ENCODE results near the gene OTOG.

The OTOG gene

DNA sequence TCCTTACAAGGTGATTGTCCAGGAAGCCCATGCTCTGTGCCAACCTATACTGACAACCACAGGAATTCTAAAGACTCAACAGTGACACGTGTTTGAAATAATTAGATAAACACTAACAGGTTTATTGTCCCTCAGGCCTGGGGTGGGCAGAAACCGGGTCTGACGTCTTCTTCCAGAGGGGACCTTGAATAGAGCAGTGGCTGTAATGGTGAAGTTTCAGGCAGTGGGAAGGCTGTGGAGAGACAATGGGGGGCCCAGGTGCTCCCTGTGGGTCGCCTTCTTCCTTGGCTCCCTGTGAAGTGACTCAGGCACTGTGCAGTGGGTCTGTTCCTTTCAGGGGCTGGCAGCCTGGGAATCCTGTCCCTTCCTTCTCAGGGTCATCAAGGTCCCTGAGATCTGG is 54.6 kb downstream of the OTOG start:
- no peak overlapping the region for H3K27ac ChIP-seq
- no peaks in the 10 kb centered on the region for H3K4me1 ChIP-seq (ENCODE audit: control insufficient read depth in 1 of 2, insufficient read depth in 1 of 2, low read depth in 1 of 2, low read length in 1 of 2)
- H3K9me3 ChIP-seq = no peaks in the 10 kb centered on the region
- H3K27me3 ChIP-seq = peaks cover 9% of the 10 kb centered on the region
- TF ChIP-seq, protein P1, sequence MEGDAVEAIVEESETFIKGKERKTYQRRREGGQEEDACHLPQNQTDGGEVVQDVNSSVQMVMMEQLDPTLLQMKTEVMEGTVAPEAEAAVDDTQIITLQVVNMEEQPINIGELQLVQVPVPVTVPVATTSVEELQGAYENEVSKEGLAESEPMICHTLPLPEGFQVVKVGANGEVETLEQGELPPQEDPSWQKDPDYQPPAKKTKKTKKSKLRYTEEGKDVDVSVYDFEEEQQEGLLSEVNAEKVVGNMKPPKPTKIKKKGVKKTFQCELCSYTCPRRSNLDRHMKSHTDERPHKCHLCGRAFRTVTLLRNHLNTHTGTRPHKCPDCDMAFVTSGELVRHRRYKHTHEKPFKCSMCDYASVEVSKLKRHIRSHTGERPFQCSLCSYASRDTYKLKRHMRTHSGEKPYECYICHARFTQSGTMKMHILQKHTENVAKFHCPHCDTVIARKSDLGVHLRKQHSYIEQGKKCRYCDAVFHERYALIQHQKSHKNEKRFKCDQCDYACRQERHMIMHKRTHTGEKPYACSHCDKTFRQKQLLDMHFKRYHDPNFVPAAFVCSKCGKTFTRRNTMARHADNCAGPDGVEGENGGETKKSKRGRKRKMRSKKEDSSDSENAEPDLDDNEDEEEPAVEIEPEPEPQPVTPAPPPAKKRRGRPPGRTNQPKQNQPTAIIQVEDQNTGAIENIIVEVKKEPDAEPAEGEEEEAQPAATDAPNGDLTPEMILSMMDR (IDR thresholded peaks at IDR 0.05) = no peak
- H3K36me3 ChIP-seq = no peaks in the 10 kb centered on the region
- H3K4me3 ChIP-seq (ENCODE audit: low read depth in 1 of 2, low read length in 1 of 2) = no peak overlapping the region

DNA sequence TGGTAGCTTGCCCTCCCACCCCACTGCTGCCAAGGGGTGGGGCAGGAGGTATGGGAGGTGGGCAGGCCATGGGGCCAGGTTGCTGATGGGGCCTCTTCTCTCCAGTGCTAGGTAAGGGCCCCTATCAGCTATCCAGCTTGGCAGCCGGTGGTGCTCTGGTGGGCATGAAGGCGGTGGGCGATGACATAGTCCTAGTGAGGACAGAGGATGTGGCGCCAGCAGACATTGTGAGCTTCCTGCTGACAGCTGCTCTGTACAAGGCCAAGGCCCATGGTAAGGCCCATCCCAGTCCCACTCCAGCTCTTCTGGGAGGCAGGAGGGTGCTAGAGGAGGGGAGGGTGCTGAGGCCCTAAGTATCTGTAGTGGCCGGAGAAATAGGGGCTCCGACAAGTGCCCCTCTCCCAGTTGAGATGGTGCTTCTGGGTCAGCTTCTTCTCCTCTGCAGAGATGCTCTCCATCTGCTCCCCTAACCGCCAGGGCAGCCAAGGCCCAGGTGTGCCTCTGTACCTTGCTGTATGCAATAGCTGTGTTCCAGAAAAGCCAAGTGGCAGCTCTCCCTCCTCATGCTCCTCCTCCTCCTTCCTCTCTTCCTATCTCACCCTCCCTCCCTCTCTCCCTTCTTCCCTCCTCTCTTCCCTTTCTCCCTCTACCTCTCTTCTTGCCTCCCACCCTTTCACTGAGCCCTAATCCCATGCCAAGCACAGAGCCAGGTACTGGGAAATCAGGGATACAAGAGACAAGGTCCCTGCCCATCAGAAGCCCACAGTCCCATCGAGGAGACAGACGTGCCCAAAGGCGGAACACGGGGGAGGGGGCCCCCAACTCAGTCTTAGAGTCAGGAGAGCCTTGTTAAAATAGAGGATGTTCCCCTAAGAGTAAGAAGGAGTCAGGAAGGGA is 55.3 kb downstream of the OTOG start:
- no peak overlapping the region for H3K4me3 ChIP-seq (ENCODE audit: low read depth in 1 of 2, low read length in 1 of 2)
- H3K9me3 ChIP-seq = no peaks in the 10 kb centered on the region
- H3K27me3 ChIP-seq = peaks cover 9% of the 10 kb centered on the region
- no peak overlapping the region for H3K27ac ChIP-seq
- no peaks in the 10 kb centered on the region for H3K36me3 ChIP-seq
- TF ChIP-seq, protein P1 (IDR thresholded peaks at IDR 0.05) = no peak
- no peaks in the 10 kb centered on the region for H3K4me1 ChIP-seq (ENCODE audit: control insufficient read depth in 1 of 2, insufficient read depth in 1 of 2, low read depth in 1 of 2, low read length in 1 of 2)

DNA sequence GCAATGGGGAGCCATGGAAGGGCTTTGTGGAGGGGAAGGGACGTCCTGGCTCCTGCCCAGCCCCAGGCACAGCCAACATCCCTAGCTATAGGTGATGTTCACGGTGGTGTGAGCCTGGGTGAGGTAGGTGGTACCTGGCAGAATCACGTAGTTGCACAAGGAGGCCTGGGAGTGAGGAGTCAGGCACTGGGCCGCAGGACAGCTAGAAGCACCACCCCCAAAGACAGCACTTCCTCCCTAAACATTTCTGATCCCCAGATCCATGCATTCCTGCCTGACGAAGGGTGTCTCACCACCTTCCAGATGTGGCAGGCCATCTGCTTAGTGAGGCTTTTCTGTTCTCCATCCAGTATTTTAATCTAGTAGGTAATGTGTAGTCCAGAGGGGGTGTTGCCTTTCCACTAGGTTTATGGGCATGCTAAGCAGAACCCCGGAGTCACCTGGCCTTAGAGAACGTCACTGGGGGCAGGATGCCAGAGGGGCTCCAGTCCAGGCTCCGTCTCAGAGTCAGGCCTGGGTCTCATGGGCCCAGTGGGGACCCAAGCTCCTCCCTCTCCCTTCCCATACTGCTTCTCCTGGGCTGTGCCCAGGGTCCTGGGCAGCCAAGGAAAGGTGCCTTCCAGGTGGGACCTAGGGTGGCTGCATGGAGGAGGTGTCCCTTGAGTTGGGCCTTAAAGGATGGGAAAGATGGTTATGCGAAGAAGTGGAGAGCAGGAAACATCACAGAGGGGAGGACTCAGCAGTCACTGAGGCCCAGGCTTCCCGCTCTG is 56.2 kb downstream of the OTOG start:
- H3K27ac ChIP-seq = no peak overlapping the region
- no peaks in the 10 kb centered on the region for H3K36me3 ChIP-seq
- no peaks in the 10 kb centered on the region for H3K9me3 ChIP-seq
- TF ChIP-seq, protein P1 (IDR thresholded peaks at IDR 0.05) = no peak
- H3K4me3 ChIP-seq (ENCODE audit: low read depth in 1 of 2, low read length in 1 of 2) = no peak overlapping the region
- peaks cover 9% of the 10 kb centered on the region for H3K27me3 ChIP-seq
- H3K4me1 ChIP-seq (ENCODE audit: control insufficient read depth in 1 of 2, insufficient read depth in 1 of 2, low read depth in 1 of 2, low read length in 1 of 2) = no peaks in the 10 kb centered on the region

DNA sequence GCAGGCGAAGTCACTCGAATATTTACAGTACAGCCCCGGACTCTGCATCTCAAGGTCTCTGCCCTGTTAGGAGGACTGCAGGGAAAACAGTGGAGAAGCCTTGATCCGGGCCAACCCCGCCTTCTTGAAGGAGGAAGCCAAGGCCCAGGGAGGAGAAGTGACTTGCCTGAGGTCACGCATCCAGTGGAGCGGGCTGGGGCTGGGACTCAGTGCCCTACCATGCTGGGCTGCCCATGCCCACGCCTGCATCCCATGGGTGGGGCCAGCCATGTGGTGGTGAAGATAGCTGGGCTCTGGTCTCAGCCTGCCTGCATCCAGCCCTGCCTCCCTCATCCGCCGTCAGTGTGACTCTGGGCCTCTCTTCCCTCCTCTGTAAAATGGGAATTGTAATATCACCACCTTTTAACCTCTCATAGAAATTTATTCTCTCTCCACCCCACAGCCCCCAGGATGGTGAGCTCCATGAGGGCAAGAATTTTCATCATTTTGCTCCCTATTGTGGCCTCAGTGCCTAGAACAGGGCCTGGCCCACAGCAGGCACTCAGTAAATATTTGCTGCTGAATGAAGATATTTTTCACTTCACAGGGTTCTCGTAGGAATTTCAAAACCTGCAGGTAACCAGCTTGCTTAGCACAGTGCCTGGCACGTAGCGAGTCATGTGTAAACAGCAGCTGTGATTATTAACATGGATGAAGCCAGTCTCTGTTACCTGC is 57.3 kb downstream of the OTOG start:
- no peaks in the 10 kb centered on the region for H3K9me3 ChIP-seq
- H3K4me3 ChIP-seq (ENCODE audit: low read depth in 1 of 2, low read length in 1 of 2) = no peak overlapping the region
- peaks cover 5% of the 10 kb centered on the region for H3K27me3 ChIP-seq
- H3K27ac ChIP-seq = no peak overlapping the region
- H3K36me3 ChIP-seq = no peaks in the 10 kb centered on the region
- no peaks in the 10 kb centered on the region for H3K4me1 ChIP-seq (ENCODE audit: control insufficient read depth in 1 of 2, insufficient read depth in 1 of 2, low read depth in 1 of 2, low read length in 1 of 2)
- TF ChIP-seq, protein P1 (IDR thresholded peaks at IDR 0.05) = no peak

DNA sequence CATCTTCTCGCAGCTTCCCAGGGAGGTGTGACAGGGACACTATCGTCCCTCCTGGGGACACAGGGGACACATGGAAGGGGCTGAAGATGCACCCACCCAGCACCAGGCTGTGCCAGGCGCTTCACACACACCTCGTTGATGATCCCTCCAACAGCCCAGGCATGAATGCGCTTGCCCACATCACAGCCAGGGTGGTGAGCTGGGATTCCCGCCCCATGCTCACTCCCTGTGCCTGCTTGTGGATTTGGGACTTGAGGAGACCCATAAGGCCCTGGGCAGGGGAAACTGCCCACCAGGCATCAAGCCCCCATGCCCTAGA is 57.8 kb downstream of the OTOG start:
- Histone ChIP-seq H3K4me3 (ENCODE audit: low read depth in 1 of 2, low read length in 1 of 2) (no peak overlapping the region), H3K9me3 (no peaks in the 10 kb centered on the region), H3K27ac (no peak overlapping the region), H3K4me1 (ENCODE audit: control insufficient read depth in 1 of 2, insufficient read depth in 1 of 2, low read depth in 1 of 2, low read length in 1 of 2) (no peaks in the 10 kb centered on the region), H3K27me3 (no peaks in the 10 kb centered on the region), H3K36me3 (no peaks in the 10 kb centered on the region)
- TF ChIP-seq, protein P1 (IDR thresholded peaks at IDR 0.05) = no peak
